ENCODE data around the gene ADRM1.

ADRM1 gene

DNA sequence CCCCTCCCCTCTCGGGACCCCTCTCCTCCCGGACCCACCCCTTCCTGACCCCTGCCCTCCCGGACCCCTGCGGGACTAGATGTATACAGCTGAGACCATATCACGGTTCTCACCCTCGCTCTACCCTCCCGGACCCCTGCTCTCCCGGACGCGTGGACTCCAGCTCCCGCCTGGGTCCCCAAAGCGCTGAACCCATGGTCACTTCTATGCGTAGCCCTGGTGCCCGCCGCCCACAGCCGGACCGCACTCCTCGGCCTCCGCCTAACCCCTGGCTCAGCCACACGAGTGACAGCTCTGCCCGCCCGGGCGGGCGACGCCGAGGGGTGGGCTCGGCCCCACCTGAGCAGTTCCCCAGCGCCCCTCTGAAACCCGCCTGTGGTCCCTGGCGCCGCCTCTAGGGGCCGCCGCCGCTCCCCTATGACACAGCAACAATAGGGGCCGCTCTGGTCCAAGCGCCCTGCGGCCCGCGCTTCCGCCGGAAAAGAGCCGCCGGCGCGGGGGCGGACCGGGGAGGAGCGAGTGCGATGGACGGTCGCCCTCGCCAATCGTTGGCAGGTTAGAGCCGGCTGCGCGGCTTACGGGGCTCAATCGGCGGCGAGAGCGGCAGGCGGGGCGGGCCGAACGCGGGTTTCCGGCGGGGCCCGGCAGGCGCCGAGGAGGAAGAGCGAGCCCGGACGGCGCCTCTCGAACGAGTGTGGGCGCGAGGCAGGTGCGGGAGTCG lies at the start of gene ADRM1:
Gene ADRM1 (plus strand): TSS at position 657 of the 721 bp plus-strand sequence. CDS start 572 bp downstream, outside the sequence.
- peak; percentile 89 to 98 for DNase-seq

DNA sequence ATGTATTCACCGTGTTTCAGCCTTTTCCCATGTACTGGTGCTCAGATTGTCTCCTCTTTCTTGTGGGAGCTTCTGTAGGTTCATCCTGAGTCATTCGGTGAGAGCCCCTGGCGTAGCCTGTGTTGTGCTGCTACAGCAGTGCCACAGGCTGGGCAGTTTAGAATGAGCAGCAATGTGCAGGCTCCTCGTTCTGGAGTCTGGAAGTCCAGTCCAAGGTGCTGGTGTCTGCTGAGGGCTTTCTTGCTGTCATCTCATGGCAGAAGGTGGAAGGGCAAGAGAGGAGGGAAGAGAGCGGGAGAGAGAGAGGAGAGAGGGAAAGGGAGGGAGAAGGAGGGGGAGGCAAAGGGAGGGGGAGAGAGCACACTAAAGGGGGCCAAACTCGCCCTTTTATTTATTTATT lies 49.4 kb upstream of the ADRM1 start:
- no peak for DNase-seq

GRCh38 chr20:62254021-62254724 lies 48.6 kb upstream of the ADRM1 start:
- peak; percentile 48 to 71 for DNase-seq

GRCh38 chr20:62255976-62256375 lies 46.8 kb upstream of the ADRM1 start:
- no peak for DNase-seq

DNA sequence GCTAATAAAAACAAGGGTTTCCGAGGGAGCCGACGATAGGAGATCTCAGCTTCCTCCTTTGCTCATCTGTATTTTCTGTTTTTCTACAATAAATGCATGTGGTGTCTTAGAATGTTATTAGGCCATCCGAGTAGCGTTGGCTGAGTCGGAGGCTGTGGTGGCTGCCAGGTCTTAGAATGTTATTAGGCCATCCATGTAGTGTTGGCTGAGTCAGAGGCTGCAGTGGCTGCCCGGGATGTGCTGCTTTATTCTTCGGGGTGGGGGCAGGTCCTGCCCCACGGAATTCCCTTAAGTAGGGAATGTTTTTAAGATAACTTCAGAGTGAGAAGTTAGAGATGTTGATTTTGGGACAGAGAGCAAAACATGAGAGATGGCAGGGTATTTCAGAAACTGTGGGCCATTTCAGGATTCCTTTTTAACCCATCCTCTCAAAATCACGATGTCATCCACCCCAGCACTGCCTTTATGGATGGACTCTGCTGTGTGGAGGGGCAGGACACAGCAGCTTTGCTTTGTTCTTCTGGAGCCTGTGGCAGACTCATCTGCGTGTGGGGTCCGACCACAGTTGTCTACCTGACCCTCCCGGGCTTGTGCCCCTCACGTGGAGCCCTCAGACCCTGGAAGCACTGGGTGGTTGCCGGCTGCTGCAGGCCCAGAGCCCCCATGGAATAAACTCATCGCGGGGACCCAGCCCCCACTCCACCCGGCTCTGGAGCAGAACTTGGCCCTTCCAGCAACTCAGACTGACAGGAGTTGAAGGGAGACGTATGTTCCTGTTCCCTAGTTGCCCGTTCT lies 44.1 kb upstream of the ADRM1 start:
- no peak for DNase-seq

- no peak for DNase-seq
These were observed 43.6 kb upstream of the ADRM1 start for GRCh38 chr20:62259294-62259565.

DNA sequence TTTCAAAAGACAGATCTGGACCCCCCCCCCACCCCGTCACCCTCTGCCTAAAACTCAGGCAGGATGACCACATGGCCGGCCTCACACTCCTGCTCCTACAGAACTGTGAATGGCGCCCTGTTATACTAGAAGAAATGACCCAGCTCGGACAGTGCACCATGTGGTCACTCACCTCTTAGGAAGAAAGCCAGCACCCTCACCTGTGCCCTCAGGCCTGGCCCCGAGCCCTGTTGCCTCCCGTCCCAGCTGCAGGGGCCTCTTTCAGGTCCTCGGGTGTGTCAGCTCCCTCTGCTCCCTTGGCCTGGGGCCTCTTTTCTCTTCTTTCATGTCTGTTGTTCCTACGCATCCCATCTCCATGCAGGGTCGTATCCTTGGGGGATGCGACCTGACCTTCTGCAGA lies 40.7 kb upstream of the ADRM1 start:
- no peak for DNase-seq

DNA sequence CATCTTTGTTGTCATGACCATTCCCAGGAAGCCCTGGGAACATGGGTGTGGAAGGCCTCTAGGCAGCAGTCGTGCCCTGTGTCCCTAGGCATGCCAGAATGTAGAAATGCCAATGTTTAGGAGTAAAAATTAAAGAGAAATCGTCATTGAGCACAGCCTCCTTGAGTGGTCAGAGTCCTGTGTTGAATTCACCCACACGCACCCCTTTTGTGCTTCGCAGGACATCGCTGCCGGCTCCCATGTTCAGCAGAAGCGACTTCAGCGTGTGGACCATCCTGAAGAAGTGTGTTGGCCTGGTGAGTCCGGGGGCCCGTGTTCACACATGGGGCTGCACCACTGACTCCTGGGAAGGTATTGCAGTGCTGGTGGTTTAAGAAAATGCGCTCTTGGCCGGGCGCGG lies 39.4 kb upstream of the ADRM1 start:
- DNase-seq, result no peak

DNA sequence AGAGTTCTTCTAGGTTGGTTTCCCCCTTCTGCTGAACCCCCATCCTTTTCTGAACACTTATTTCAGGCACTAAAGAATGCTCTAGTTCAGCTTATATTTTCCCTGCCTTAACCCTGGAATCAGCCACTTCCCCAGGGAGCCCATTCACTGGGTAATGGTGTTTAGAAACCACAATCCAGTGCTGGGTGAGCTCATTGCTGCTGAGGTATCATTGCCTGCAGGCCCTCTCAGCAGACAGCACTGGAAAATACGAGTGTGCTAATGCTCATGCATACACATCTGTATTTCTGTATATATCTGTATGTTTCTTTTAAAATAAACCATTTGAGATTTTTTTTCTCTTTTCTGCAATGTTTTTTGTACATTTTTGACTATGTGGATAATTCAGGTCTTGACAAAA lies 37.4 kb upstream of the ADRM1 start:
- DNase-seq, result no peak

- no peak for DNase-seq
These were observed 36.5 kb upstream of the ADRM1 start for GRCh38 chr20:62266340-62266739.

GRCh38 chr20:62266851-62267250 lies 35.9 kb upstream of the ADRM1 start:
- no peak for DNase-seq

GRCh38 chr20:62267543-62267942 lies 35.3 kb upstream of the ADRM1 start:
- DNase-seq, result no peak

- no peak for DNase-seq
These were observed 34.4 kb upstream of the ADRM1 start for GRCh38 chr20:62268228-62268900.

GRCh38 chr20:62269378-62269777 lies 33.4 kb upstream of the ADRM1 start:
- DNase-seq, result no peak

DNA sequence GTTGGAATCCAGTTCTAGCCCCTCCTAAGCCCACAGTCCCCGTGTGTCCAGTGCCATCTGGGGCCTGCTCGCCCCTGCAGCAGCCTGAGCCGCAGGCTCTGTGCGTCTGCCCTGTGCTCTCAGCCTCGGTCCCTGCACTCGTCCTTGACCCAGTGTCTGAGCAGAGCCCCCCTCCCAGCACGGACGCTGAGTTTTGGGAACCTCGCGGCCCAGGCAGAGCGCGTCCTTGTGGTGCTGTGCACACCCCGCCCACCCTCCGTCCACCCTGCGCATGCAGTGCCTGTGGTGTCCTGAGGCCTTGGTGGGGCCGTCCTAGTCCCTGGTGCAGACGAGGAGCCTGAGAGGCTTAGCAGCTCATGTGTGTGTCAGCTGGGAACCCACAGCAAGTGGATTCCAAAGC lies 32.9 kb upstream of the ADRM1 start:
- no peak for DNase-seq

- no peak for DNase-seq
These were observed 30.6 kb upstream of the ADRM1 start for GRCh38 chr20:62272200-62272599.

- DNase-seq, result no peak
These were observed 29.4 kb upstream of the ADRM1 start for GRCh38 chr20:62273416-62273815.

- peak; percentile 36 to 53 for DNase-seq
These were observed 28.4 kb upstream of the ADRM1 start for GRCh38 chr20:62274332-62274950.

GRCh38 chr20:62275219-62275618 lies 27.6 kb upstream of the ADRM1 start:
- no peak for DNase-seq

DNA sequence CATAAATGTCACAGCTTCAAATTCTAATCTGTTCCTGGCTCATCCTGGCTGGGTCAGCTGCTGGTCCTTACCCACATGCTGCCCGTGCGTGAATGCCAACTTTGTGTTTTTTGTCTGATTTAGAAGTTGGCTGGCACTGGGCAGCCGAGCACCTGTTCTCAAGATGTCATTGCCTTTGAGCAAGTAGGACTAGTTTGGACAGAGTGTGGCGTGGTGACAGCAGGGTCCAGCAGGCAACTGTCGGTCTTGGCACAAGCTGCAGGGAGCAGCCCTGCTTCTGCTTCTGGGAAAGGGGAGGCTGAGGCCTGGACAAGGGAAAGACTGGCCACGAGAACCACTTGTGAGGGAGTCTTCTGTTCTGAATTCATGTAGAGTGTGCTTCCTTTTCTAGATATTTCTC lies 26.4 kb upstream of the ADRM1 start:
- DNase-seq, result no peak

DNA sequence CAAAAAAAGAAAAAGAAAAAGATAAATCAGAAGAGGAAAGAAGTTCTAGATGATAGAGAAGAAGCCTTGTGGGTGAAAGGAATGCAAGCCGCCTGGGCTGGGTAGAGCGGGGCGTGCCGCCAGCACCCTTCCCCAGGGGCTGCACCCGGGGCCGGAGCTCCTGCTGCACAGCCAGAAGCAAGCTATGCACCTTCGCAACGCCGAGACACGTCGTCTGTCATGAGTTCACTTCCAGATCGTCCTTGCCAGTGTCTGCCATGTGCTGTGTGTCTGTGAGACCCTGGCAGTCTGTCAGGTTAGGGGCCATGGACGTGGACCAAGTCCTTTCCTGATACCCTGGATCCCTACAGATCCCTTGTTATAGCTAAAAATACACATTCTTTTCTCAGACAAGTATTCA lies 25.5 kb upstream of the ADRM1 start:
- DNase-seq, result no peak

DNA sequence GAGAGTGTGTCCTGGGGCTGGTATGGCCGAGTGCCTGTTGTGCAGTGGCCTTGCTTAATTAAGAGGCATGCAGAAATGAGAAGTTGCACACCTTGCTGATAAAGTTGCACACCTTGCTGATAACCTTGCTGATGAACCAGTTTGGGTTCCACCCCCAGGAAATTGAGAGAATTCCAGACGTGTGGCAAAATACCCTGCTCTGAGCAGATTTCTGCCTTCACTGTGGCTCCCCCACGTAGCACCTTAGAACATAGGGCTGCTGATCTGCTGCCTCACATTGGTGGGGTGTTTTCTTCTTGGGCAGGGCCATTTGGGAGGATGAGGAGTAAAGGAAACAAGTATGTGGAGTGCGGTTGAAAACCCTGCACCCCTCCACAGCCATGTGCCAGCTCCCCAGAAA lies 22.5 kb upstream of the ADRM1 start:
- no peak for DNase-seq
